K562 (cell line): ENCODE results near the gene GRK4. TPM values are rescaled to one million over a fixed set of nuclear protein-coding genes. Genes with fewer than 3 reads are reported as not detected.

ENCODE experiments used
- ATAC-seq: fragments of 200-7000 bp; cut with Tn5 transposase; 3 replicates; pipeline ENCODE4 v1.9.1; 2020; ENCODE audit warnings: moderate library complexity
- BruUV-seq: library from RNA; stranded (reverse); fragments of 400-500 nt; replicated peaks from 2 replicates; lab custom pipeline; 2021; lab: Mats Ljungman, UMichigan
- CTCF ChIA-PET: fragments of 300-600 bp; formaldehyde crosslinking; extraction: SDS; loops from one replicate; lab custom pipeline; 2021; ENCODE audit warnings: low intra/inter-chr PET ratio; lab: Yijun Ruan, JAX
- POLR2A ChIA-PET: fragments of 300-600, 350-650 bp; sonication (Branson Sonifier 250); formaldehyde crosslinking; extraction: SDS; loops from one replicate; lab custom pipeline; 2021; ENCODE audit warnings: antibody characterized with exemption, inconsistent platforms; lab: Yijun Ruan, JAX
- DNase-seq, 4 experiments: peaks; one replicate each; pipeline versions ENCODE4 v3.0.0 to v3.0.0-alpha.2; 2011 to 2018; ENCODE audit warnings: low spot score in 3 of 4, mixed read lengths in 3 of 4; ENCODE audit errors: extremely low read depth in 1 of 4
- FAIRE-seq: peaks from 2 replicates; lab custom pipeline; 2011; peaks lifted over from hg19 to GRCh38; lab: Jason Lieb, UNC
- H2AFZ ChIP-seq: 2 replicates; pipeline ENCODE4 v1.6.0; 2011; ENCODE audit warnings: low read depth, low read length, control low read depth, inconsistent platforms
- H3K27ac ChIP-seq: fragments of 200-600 bp; 3 replicates; pipeline ENCODE4 v1.8.0; 2011; ENCODE audit warnings: low read depth, mild to moderate bottlenecking, control low read depth, inconsistent platforms, low read length, moderate library complexity, mixed read lengths; ENCODE audit errors: extremely low read depth
- H3K27me3 ChIP-seq, 2 experiments: fragments of 300-600 bp in 1 of 2; 2 replicates in 1 of 2; 3 replicates in 1 of 2; pipeline versions ENCODE4 v1.6.0 to v1.8.0; 2011; ENCODE audit warnings: inconsistent platforms in 2 of 2, low read length in 2 of 2, mild to moderate bottlenecking in 1 of 2, mixed read lengths in 1 of 2, moderate library complexity in 1 of 2; ENCODE audit not compliant: control insufficient read depth in 2 of 2, insufficient read depth in 2 of 2
- H3K36me3 ChIP-seq: fragments of 300-600 bp; 3 replicates; pipeline ENCODE4 v1.8.0; 2011; ENCODE audit warnings: mild to moderate bottlenecking, low read length, inconsistent platforms; ENCODE audit not compliant: control insufficient read depth, insufficient read depth
- H3K4me1 ChIP-seq, 2 experiments: fragments of 200-600 bp in 1 of 2; replicated peaks in 1 of 2; 2 replicates in 1 of 2; 3 replicates in 1 of 2; pipeline versions ENCODE4 v1.5.1 to v1.8.0; 2011; ENCODE audit warnings: inconsistent platforms in 2 of 2, low read length in 2 of 2, mild to moderate bottlenecking in 1 of 2, mixed read lengths in 1 of 2, moderate library complexity in 1 of 2; ENCODE audit not compliant: control insufficient read depth in 2 of 2, insufficient read depth in 2 of 2
- H3K4me2 ChIP-seq: 2 replicates; pipeline ENCODE4 v1.6.1; 2011; ENCODE audit warnings: low read length, control low read depth, inconsistent platforms, mixed read lengths; ENCODE audit not compliant: insufficient read depth
- H3K4me3 ChIP-seq: fragments of 200-600 bp; sonication (generic), shearing (Covaris generic); 2 replicates; pipeline ENCODE4 v1.5.1; 2016; ENCODE audit warnings: control low read depth, inconsistent platforms
- H3K79me2 ChIP-seq: fragments of 200-600 bp; 3 replicates; pipeline ENCODE4 v1.8.0; 2011; ENCODE audit warnings: low read length, inconsistent platforms; ENCODE audit not compliant: control insufficient read depth, insufficient read depth
- H3K9ac ChIP-seq, 2 experiments: 2 replicates each; pipeline versions ENCODE4 v1.6.0 to v1.6.1; 2011; ENCODE audit warnings: low read depth in 2 of 2, low read length in 2 of 2, control low read depth in 1 of 2, inconsistent platforms in 1 of 2, mild to moderate bottlenecking in 1 of 2, mixed read lengths in 1 of 2; ENCODE audit not compliant: insufficient read depth in 1 of 2
- H3K9me1 ChIP-seq: one replicate; pipeline ENCODE4 v1.6.0; 2011; ENCODE audit warnings: inconsistent platforms, mild to moderate bottlenecking, low read length, moderate library complexity; ENCODE audit not compliant: control insufficient read depth, insufficient read depth
- H3K9me3 ChIP-seq: replicated peaks from 2 replicates; pipeline ENCODE4 v1.5.1; 2011; ENCODE audit warnings: low read depth, low read length, inconsistent platforms; ENCODE audit not compliant: control insufficient read depth, insufficient read depth
- H4K20me1 ChIP-seq: replicated peaks from 2 replicates; pipeline ENCODE4 v1.6.1; 2011; ENCODE audit warnings: low read length, inconsistent platforms, mixed read lengths; ENCODE audit not compliant: control insufficient read depth, insufficient read depth
- CBFB ChIP-seq: sonication (generic); formaldehyde crosslinking; IDR thresholded peaks from 2 replicates; pipeline ENCODE4 v1.4.0; 2020; ENCODE audit warnings: mild to moderate bottlenecking, missing genetic modification reagents
- CBX2 ChIP-seq: fragments of 200-600 bp; sonication (generic); IDR thresholded peaks from one replicate; pipeline ENCODE4 v1.6.1; 2012; ENCODE audit warnings: mild to moderate bottlenecking, low read length, inconsistent platforms; ENCODE audit not compliant: insufficient read depth, poor library complexity, severe bottlenecking
- ELF1 ChIP-seq: fragments of 200-800 bp; sonication (Bioruptor generic); IDR thresholded peaks from 2 replicates; pipeline ENCODE4 v1.6.1; 2016; ENCODE audit warnings: missing genetic modification characterization, missing compliant biosample characterization
- GTF2A2 ChIP-seq: IDR thresholded peaks from 2 replicates; pipeline ENCODE4 v1.6.1; 2016; ENCODE audit warnings: mild to moderate bottlenecking, missing genetic modification characterization, missing compliant biosample characterization
- IFI16 ChIP-seq: fragments of 250-450 bp; sonication (Bioruptor Pico); IDR thresholded peaks from 2 replicates; pipeline ENCODE4 v2.1.2; 2022; ENCODE audit warnings: mild to moderate bottlenecking, inconsistent platforms
- SMC3 ChIP-seq: conservative IDR thresholded peaks from 2 replicates; pipeline ENCODE4 v1.6.1; 2011; ENCODE audit warnings: low read depth, low read length, improper control_type of control experiment; ENCODE audit not compliant: insufficient read depth
- ZNF174 ChIP-seq: fragments of 250-450 bp; sonication (Bioruptor Pico); IDR thresholded peaks from 2 replicates; pipeline ENCODE4 v1.4.0; 2020; ENCODE audit warnings: mild to moderate bottlenecking
- WGBS: fragments of 100-300 bp; shearing (Covaris generic); methylation state at CpG from one replicate; pipeline ENCODE4 v1.1.6; 2016; ENCODE audit warnings: low coverage, mixed read lengths; ENCODE audit not compliant: insufficient coverage; ENCODE audit errors: missing lambda C conversion rate; 5-methylcytosine and 5-hydroxymethylcytosine counted together
- in situ Hi-C: fragments of 300-500 bp; cut with MboI; formaldehyde crosslinking; loops from 4 replicates; pipeline ENCODE4 v1.15.0; 2018; ENCODE audit warnings: inconsistent platforms, mixed read lengths
- intact Hi-C: fragments of 100-400 bp; cut with micrococcal nuclease; formaldehyde crosslinking; loops from 2 replicates; pipeline ENCODE4 v1.14.2; 2022
- polyA plus RNA-seq, 8 experiments: library from polyadenylated mRNA; depleted of rRNA in 4 of 8; stranded (reverse) in 5 of 8; unstranded in 3 of 8; fragments of >200 nt; fragmentation: Nextera tagmentation in 2 of 8; fragmentation: Illumina TruSeq in 1 of 8; extraction: Ambion mirVana in 2 of 8; extraction: Trizol in 1 of 8; gene quantifications; 2 replicates each; pipeline versions ENCODE4 v1.2.1 to v1.2.3, GENCODE V29; 2011 to 2014; ENCODE audit warnings: inconsistent platforms in 1 of 8, missing spikeins in 1 of 8
- total RNA-seq, 7 experiments: library from RNA; depleted of rRNA in 6 of 7; stranded (reverse); fragments of >200 nt in 6 of 7; fragmentation: Illumina TruSeq in 2 of 7; extraction: Trizol in 2 of 7; gene quantifications; 2 replicates each; pipeline versions ENCODE4 v1.2.1 to v1.2.3, GENCODE V29; 2011 to 2021; ENCODE audit warnings: low replicate concordance in 1 of 7
- TF ChIP-seq, protein P1 (sequence below): fragments of 450-650 bp; formaldehyde crosslinking; IDR thresholded peaks from 2 replicates; pipeline ENCODE4 v1.4.0; 2020; ENCODE audit warnings: mild to moderate bottlenecking, moderate library complexity
- TF ChIP-seq, protein P2 (sequence below): sonication (generic); formaldehyde crosslinking; IDR thresholded peaks from 2 replicates; pipeline ENCODE4 v1.8.0; 2022; ENCODE audit warnings: mild to moderate bottlenecking, missing genetic modification reagents, borderline replicate concordance
- TF ChIP-seq, protein P3 (sequence below): fragments of 450-650 bp; IDR thresholded peaks from 2 replicates; pipeline ENCODE4 v1.6.1; 2017; ENCODE audit warnings: antibody characterized with exemption
- TF ChIP-seq, protein P4 (sequence below): IDR thresholded peaks from 2 replicates; pipeline ENCODE4 v1.6.1; 2011; ENCODE audit not compliant: insufficient read length; ENCODE audit errors: extremely low read depth

The GRK4 gene
- total and polyA plus RNA-seq, 9 of the 15 experiments (the other 6 are each of a cell fraction or from before 2014, with no cell fraction given) = 1.1 to 4.8 (median 2.6) TPM

DNA sequence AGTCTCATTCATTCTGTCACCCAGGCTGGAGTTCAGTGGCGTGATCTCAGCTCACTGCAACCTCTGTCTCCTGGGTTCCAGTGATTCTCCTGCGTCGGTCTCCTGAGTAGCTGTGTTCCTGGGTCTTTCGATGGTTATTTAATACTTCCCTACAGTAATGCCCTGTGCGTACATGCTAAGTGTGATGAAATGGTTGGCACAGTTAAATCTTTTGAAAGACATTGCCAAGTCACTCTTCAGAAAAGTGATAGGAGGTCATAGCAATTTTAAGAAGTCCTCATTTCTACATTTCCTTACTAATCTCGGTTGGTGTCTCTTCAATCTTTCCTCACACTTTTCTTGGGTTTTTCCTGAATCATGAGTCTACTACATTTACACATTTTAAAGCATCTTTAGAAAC, 96.6 kb downstream of the GRK4 start:
- intact Hi-C loops = no loop called here
- peaks cover 25 to 44% of the 10 kb centered on the region in 2 experiments for H3K27me3 ChIP-seq
- H4K20me1 ChIP-seq = 0 out of 2 replicates have a peak, but pooled peaks cover 2% of the 10 kb centered on the region
- no peaks in the 10 kb centered on the region for H3K79me2 ChIP-seq
- CTCF ChIA-PET = no interaction called here
- no peak for DNase-seq
- ATAC-seq = no peak
- no peaks in the 10 kb centered on the region for H3K36me3 ChIP-seq
- H2AFZ ChIP-seq = no peak overlapping the region
- H3K9me3 ChIP-seq = peaks cover 4% of the 10 kb centered on the region; the same call in 1 of the 2 replicates
- H3K4me2 ChIP-seq = no peak overlapping the region
- no TSS peak for BruUV-seq
- TF ChIP-seq, protein P1, sequence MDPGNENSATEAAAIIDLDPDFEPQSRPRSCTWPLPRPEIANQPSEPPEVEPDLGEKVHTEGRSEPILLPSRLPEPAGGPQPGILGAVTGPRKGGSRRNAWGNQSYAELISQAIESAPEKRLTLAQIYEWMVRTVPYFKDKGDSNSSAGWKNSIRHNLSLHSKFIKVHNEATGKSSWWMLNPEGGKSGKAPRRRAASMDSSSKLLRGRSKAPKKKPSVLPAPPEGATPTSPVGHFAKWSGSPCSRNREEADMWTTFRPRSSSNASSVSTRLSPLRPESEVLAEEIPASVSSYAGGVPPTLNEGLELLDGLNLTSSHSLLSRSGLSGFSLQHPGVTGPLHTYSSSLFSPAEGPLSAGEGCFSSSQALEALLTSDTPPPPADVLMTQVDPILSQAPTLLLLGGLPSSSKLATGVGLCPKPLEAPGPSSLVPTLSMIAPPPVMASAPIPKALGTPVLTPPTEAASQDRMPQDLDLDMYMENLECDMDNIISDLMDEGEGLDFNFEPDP (CRISPR knock-in tag) = no peak
- no peak for TF ChIP-seq SMC3
- TF ChIP-seq ELF1 (tag) = no peak
- TF ChIP-seq CBX2 = no peak
- TF ChIP-seq, protein P2, sequence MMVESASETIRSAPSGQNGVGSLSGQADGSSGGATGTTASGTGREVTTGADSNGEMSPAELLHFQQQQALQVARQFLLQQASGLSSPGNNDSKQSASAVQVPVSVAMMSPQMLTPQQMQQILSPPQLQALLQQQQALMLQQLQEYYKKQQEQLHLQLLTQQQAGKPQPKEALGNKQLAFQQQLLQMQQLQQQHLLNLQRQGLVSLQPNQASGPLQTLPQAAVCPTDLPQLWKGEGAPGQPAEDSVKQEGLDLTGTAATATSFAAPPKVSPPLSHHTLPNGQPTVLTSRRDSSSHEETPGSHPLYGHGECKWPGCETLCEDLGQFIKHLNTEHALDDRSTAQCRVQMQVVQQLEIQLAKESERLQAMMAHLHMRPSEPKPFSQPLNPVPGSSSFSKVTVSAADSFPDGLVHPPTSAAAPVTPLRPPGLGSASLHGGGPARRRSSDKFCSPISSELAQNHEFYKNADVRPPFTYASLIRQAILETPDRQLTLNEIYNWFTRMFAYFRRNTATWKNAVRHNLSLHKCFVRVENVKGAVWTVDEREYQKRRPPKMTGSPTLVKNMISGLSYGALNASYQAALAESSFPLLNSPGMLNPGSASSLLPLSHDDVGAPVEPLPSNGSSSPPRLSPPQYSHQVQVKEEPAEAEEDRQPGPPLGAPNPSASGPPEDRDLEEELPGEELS (CRISPR knock-in tag) = no peak
- TF ChIP-seq, protein P3, sequence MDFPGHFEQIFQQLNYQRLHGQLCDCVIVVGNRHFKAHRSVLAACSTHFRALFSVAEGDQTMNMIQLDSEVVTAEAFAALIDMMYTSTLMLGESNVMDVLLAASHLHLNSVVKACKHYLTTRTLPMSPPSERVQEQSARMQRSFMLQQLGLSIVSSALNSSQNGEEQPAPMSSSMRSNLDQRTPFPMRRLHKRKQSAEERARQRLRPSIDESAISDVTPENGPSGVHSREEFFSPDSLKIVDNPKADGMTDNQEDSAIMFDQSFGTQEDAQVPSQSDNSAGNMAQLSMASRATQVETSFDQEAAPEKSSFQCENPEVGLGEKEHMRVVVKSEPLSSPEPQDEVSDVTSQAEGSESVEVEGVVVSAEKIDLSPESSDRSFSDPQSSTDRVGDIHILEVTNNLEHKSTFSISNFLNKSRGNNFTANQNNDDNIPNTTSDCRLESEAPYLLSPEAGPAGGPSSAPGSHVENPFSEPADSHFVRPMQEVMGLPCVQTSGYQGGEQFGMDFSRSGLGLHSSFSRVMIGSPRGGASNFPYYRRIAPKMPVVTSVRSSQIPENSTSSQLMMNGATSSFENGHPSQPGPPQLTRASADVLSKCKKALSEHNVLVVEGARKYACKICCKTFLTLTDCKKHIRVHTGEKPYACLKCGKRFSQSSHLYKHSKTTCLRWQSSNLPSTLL = no peak
- no peak for TF ChIP-seq ZNF174
- no peak for TF ChIP-seq IFI16 (CRISPR knock-in tag)
- no peak for TF ChIP-seq CBFB (CRISPR knock-in tag)
- TF ChIP-seq GTF2A2 (tag) = no peak
- TF ChIP-seq, protein P4, sequence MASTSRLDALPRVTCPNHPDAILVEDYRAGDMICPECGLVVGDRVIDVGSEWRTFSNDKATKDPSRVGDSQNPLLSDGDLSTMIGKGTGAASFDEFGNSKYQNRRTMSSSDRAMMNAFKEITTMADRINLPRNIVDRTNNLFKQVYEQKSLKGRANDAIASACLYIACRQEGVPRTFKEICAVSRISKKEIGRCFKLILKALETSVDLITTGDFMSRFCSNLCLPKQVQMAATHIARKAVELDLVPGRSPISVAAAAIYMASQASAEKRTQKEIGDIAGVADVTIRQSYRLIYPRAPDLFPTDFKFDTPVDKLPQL = no peak
- H3K4me3 ChIP-seq = no peak overlapping the region
- FAIRE-seq = no peak
- no peak overlapping the region for H3K9ac ChIP-seq
- POLR2A ChIA-PET = no interaction called here
- 11% methylated on average over 6 of the region's 6 CpGs for WGBS
- no peaks in the 10 kb centered on the region; a peak in 2 of 5 replicates for H3K4me1 ChIP-seq
- in situ Hi-C loops = no loop called here
- no peaks in the 10 kb centered on the region for H3K9me1 ChIP-seq
- no peak overlapping the region for H3K27ac ChIP-seq
